K562 (cell line): ENCODE data around the gene SV2C.
"Not testable (repeated sequence)": the region's sequence is repeated elsewhere in the genome, so short reads cannot be mapped to it uniquely, and the experiment has no call there.

Experiments used
- HNRNPLL ChIP-seq: fragments of 200-400 bp; formaldehyde crosslinking; IDR thresholded peaks from 2 replicates; pipeline ENCODE4 v1.6.1; 2017; ENCODE audit warnings: low read length, low read depth, mild to moderate bottlenecking; ENCODE audit not compliant: poor library complexity, severe bottlenecking
- TF ChIP-seq, protein P1 (sequence below): sonication (generic); formaldehyde crosslinking; IDR thresholded peaks from 2 replicates; pipeline ENCODE4 v1.8.1; 2023; ENCODE audit warnings: mild to moderate bottlenecking, missing genetic modification reagents
- TF ChIP-seq, protein P2 (sequence below), 3 experiments: fragments of 200-800 bp in 1 of 3; sonication (Bioruptor generic) in 1 of 3; sonication (generic) in 1 of 3; formaldehyde crosslinking in 1 of 3; IDR thresholded peaks; 2 replicates each; pipeline versions ENCODE4 v1.6.1 to v1.8.0; 2016 to 2022; ENCODE audit warnings: mild to moderate bottlenecking in 2 of 3, missing compliant biosample characterization in 2 of 3, missing genetic modification characterization in 2 of 3, missing genetic modification reagents in 1 of 3

DNA sequence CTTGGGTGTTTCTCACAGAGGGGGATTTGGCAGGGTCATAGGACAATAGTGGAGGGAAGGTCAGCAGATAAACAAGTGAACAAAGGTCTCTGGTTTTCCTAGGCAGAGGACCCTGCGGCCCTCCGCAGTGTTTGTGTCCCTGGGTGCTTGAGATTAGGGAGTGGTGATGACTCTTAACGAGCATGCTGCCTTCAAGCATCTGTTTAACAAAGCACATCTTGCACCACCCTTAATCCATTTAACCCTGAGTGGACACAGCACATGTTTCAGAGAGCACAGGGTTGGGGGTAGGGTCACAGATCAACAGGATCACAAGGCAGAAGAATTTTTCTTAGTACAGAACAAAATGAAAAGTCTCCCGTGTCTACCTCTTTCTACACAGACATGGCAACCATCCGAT is 252.3 kb downstream of the SV2C start:
- TF ChIP-seq HNRNPLL, result not testable (repeated sequence)
- TF ChIP-seq, protein P1, sequence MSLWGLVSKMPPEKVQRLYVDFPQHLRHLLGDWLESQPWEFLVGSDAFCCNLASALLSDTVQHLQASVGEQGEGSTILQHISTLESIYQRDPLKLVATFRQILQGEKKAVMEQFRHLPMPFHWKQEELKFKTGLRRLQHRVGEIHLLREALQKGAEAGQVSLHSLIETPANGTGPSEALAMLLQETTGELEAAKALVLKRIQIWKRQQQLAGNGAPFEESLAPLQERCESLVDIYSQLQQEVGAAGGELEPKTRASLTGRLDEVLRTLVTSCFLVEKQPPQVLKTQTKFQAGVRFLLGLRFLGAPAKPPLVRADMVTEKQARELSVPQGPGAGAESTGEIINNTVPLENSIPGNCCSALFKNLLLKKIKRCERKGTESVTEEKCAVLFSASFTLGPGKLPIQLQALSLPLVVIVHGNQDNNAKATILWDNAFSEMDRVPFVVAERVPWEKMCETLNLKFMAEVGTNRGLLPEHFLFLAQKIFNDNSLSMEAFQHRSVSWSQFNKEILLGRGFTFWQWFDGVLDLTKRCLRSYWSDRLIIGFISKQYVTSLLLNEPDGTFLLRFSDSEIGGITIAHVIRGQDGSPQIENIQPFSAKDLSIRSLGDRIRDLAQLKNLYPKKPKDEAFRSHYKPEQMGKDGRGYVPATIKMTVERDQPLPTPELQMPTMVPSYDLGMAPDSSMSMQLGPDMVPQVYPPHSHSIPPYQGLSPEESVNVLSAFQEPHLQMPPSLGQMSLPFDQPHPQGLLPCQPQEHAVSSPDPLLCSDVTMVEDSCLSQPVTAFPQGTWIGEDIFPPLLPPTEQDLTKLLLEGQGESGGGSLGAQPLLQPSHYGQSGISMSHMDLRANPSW (CRISPR knock-in tag), result not testable (repeated sequence)
- TF ChIP-seq, protein P2, sequence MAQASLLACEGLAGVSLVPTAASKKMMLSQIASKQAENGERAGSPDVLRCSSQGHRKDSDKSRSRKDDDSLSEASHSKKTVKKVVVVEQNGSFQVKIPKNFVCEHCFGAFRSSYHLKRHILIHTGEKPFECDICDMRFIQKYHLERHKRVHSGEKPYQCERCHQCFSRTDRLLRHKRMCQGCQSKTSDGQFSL (CRISPR knock-in tag; IDR thresholded peaks at IDR 0.05), result not testable (repeated sequence)
- TF ChIP-seq, protein P2 (tag; IDR thresholded peaks at IDR 0.05), result not testable (repeated sequence)
